ENCODE results near the gene MYLK. TPM values are rescaled to one million over a fixed set of nuclear protein-coding genes. Genes with fewer than 3 reads are reported as not detected.

Gene MYLK
- total and polyA plus RNA-seq, 2 experiments from 2014 or later, result 13.1 to 27.1 TPM

- DNase-seq (ENCODE audit: low spot score), result no peak
- Histone ChIP-seq H2AFZ (no peak overlapping the region), H3K27ac (no peak overlapping the region), H3K9me3 (ENCODE audit: low read depth) (no peaks in the 10 kb centered on the region), H3K27me3 (no peaks in the 10 kb centered on the region), H3K9me2 (replicated peaks; ENCODE audit: insufficient read depth) (no peaks in the 10 kb centered on the region), H3K36me3 (replicated peaks; ENCODE audit: insufficient read depth, low read depth) (no peaks in the 10 kb centered on the region), H4K20me1 (ENCODE audit: insufficient read depth, poor library complexity, severe bottlenecking) (no peaks in the 10 kb centered on the region), H3K4me2 (no peak overlapping the region), H3K4me3 (no peak overlapping the region), H3K79me2 (no peaks in the 10 kb centered on the region), H3K4me1 (ENCODE audit: insufficient read depth) (no peaks in the 10 kb centered on the region)
- WGBS (ENCODE audit: low lambda C conversion rate, missing lambda C conversion rate), result 82% methylated on average over 4 of the region's 4 CpGs
- TF ChIP-seq CTCF (IDR thresholded peaks at IDR 0.05; ENCODE audit: poor library complexity) (no peak), EZH2 (IDR thresholded peaks at IDR 0.05; ENCODE audit: borderline replicate concordance) (no peak), EZH2phosphoT487 (IDR thresholded peaks at IDR 0.05; ENCODE audit: low read depth, severe bottlenecking, unreplicated experiment) (no peak)
Measured at GRCh38 chr3:123730829-123731228, 153.3 kb downstream of the MYLK start.

GRCh38 chr3:123728991-123729390 is 155.1 kb downstream of the MYLK start:
- 98% methylated on average over 3 of the region's 3 CpGs for WGBS (ENCODE audit: low lambda C conversion rate, missing lambda C conversion rate)
- Histone ChIP-seq H2AFZ (no peak overlapping the region), H3K27ac (no peak overlapping the region), H3K36me3 (replicated peaks; ENCODE audit: insufficient read depth, low read depth) (no peaks in the 10 kb centered on the region), H3K9me2 (replicated peaks; ENCODE audit: insufficient read depth) (no peaks in the 10 kb centered on the region), H3K4me2 (no peak overlapping the region), H3K4me3 (no peak overlapping the region), H3K9me3 (ENCODE audit: low read depth) (no peaks in the 10 kb centered on the region), H3K4me1 (ENCODE audit: insufficient read depth) (no peaks in the 10 kb centered on the region), H4K20me1 (ENCODE audit: insufficient read depth, poor library complexity, severe bottlenecking) (no peaks in the 10 kb centered on the region), H3K27me3 (no peaks in the 10 kb centered on the region), H3K79me2 (no peaks in the 10 kb centered on the region)
- no peak for DNase-seq (ENCODE audit: low spot score)
- TF ChIP-seq CTCF (IDR thresholded peaks at IDR 0.05; ENCODE audit: poor library complexity), result no peak
- no peak for TF ChIP-seq EZH2phosphoT487 (IDR thresholded peaks at IDR 0.05; ENCODE audit: low read depth, severe bottlenecking, unreplicated experiment)
- TF ChIP-seq EZH2 (IDR thresholded peaks at IDR 0.05; ENCODE audit: borderline replicate concordance), result no peak

- DNase-seq (ENCODE audit: low spot score), result no peak
- H3K79me2 ChIP-seq, result no peaks in the 10 kb centered on the region
- H3K4me1 ChIP-seq (ENCODE audit: insufficient read depth), result no peaks in the 10 kb centered on the region
- no peak overlapping the region for H2AFZ ChIP-seq
- H3K9me2 ChIP-seq (replicated peaks; ENCODE audit: insufficient read depth), result no peaks in the 10 kb centered on the region
- no peaks in the 10 kb centered on the region for H3K9me3 ChIP-seq (ENCODE audit: low read depth)
- no peaks in the 10 kb centered on the region for H3K27me3 ChIP-seq
- no peak overlapping the region for H3K4me2 ChIP-seq
- H3K27ac ChIP-seq, result no peak overlapping the region
- H3K4me3 ChIP-seq, result no peak overlapping the region
- no peak for TF ChIP-seq EZH2phosphoT487 (IDR thresholded peaks at IDR 0.05; ENCODE audit: low read depth, severe bottlenecking, unreplicated experiment)
- TF ChIP-seq EZH2 (IDR thresholded peaks at IDR 0.05; ENCODE audit: borderline replicate concordance), result no peak
- TF ChIP-seq CTCF (IDR thresholded peaks at IDR 0.05; ENCODE audit: poor library complexity), result no peak
- H3K36me3 ChIP-seq (replicated peaks; ENCODE audit: insufficient read depth, low read depth), result no peaks in the 10 kb centered on the region
- no peaks in the 10 kb centered on the region for H4K20me1 ChIP-seq (ENCODE audit: insufficient read depth, poor library complexity, severe bottlenecking)
- 87% methylated on average over 2 of the region's 2 CpGs for WGBS (ENCODE audit: low lambda C conversion rate, missing lambda C conversion rate)
Measured at GRCh38 chr3:123728014-123728413, 156.1 kb downstream of the MYLK start.
